ENCODE measurements around the gene KRTAP12-2. TPM values are rescaled to one million over a fixed set of nuclear protein-coding genes. Genes with fewer than 3 reads are reported as not detected.

The KRTAP12-2 gene
- total and polyA plus RNA-seq, 4 donors: not detected

DNA sequence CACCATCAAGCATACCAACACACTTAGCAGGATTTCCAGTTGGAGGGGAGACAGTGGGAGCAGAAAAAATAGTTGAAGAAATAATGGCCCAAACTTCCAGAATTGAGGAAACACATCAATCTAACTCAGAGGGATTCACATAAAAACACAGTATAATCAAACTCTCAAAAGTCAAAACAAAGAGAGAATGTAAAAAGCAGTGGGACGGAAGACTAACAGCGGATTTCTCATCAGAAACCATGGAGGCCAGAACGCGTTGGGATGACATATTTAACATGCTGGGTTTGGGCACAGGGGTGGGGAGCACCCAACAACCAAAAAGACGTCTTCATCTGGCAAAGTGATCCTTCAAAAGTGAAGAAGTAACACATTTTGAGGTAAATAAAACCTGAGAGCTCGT, 46.8 kb downstream of the KRTAP12-2 start:
- 85% methylated on average over 6 of the region's 6 CpGs for WGBS

More for the DNA sequence above, 46.8 kb downstream of the KRTAP12-2 start:
- TF ChIP-seq CTCF (IDR thresholded peaks at IDR 0.05; ENCODE audit: low read depth, low read length, missing input control): no peak
- TF ChIP-seq RXRA (IDR thresholded peaks at IDR 0.05): no peak
- no peak for TF ChIP-seq TAF1 (conservative IDR thresholded peaks at IDR 0.05)
- TF ChIP-seq RAD21 (IDR thresholded peaks at IDR 0.05): no peak
- no peak for TF ChIP-seq FOXA2 (IDR thresholded peaks at IDR 0.05)
- no peak for TF ChIP-seq FOXA1 (IDR thresholded peaks at IDR 0.05)
- TF ChIP-seq, protein P1, sequence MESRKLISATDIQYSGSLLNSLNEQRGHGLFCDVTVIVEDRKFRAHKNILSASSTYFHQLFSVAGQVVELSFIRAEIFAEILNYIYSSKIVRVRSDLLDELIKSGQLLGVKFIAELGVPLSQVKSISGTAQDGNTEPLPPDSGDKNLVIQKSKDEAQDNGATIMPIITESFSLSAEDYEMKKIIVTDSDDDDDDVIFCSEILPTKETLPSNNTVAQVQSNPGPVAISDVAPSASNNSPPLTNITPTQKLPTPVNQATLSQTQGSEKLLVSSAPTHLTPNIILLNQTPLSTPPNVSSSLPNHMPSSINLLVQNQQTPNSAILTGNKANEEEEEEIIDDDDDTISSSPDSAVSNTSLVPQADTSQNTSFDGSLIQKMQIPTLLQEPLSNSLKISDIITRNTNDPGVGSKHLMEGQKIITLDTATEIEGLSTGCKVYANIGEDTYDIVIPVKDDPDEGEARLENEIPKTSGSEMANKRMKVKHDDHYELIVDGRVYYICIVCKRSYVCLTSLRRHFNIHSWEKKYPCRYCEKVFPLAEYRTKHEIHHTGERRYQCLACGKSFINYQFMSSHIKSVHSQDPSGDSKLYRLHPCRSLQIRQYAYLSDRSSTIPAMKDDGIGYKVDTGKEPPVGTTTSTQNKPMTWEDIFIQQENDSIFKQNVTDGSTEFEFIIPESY (IDR thresholded peaks at IDR 0.05): no peak
- no peak for TF ChIP-seq EGR1 (IDR thresholded peaks at IDR 0.05; ENCODE audit: low read depth in 2 of 2)
- no peak for TF ChIP-seq GABPA (IDR thresholded peaks at IDR 0.05 in 1 of 2, conservative IDR thresholded peaks at IDR 0.05 in 1 of 2)
- TF ChIP-seq MAX (IDR thresholded peaks at IDR 0.05): no peak
- no peak for TF ChIP-seq NR2F2 (IDR thresholded peaks at IDR 0.05)
- TF ChIP-seq, protein P2, sequence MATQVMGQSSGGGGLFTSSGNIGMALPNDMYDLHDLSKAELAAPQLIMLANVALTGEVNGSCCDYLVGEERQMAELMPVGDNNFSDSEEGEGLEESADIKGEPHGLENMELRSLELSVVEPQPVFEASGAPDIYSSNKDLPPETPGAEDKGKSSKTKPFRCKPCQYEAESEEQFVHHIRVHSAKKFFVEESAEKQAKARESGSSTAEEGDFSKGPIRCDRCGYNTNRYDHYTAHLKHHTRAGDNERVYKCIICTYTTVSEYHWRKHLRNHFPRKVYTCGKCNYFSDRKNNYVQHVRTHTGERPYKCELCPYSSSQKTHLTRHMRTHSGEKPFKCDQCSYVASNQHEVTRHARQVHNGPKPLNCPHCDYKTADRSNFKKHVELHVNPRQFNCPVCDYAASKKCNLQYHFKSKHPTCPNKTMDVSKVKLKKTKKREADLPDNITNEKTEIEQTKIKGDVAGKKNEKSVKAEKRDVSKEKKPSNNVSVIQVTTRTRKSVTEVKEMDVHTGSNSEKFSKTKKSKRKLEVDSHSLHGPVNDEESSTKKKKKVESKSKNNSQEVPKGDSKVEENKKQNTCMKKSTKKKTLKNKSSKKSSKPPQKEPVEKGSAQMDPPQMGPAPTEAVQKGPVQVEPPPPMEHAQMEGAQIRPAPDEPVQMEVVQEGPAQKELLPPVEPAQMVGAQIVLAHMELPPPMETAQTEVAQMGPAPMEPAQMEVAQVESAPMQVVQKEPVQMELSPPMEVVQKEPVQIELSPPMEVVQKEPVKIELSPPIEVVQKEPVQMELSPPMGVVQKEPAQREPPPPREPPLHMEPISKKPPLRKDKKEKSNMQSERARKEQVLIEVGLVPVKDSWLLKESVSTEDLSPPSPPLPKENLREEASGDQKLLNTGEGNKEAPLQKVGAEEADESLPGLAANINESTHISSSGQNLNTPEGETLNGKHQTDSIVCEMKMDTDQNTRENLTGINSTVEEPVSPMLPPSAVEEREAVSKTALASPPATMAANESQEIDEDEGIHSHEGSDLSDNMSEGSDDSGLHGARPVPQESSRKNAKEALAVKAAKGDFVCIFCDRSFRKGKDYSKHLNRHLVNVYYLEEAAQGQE (IDR thresholded peaks at IDR 0.05): no peak
- no peak for TF ChIP-seq HNF4A (conservative IDR thresholded peaks at IDR 0.05)
- TF ChIP-seq ATF3 (IDR thresholded peaks at IDR 0.05): no peak
- DNase-seq (ENCODE audit: low spot score): no peak
- Histone ChIP-seq H3K9ac (ENCODE audit: low read depth in 1 of 2, low read length in 2 of 2) (no peak overlapping the region), H3K4me1 (ENCODE audit: control insufficient read depth in 4 of 4, insufficient read depth in 4 of 4, low read length in 3 of 4) (no peaks in the 10 kb centered on the region), H3K27me3 (ENCODE audit: control insufficient read depth in 4 of 4, insufficient read depth in 4 of 4, low read length in 3 of 4) (no peaks in the 10 kb centered on the region), H3K36me3 (ENCODE audit: control insufficient read depth in 4 of 4, insufficient read depth in 3 of 4, low read depth in 1 of 4, low read length in 3 of 4) (no peaks in the 10 kb centered on the region), H3K27ac (ENCODE audit: low read depth in 1 of 2, low read length in 2 of 2) (no peak overlapping the region), H3K9me3 (ENCODE audit: control insufficient read depth in 4 of 4, low read length in 3 of 4) (peaks cover 0 to 8% (median 2%) of the 10 kb centered on the region in 4 donors), H3K4me3 (ENCODE audit: low read depth in 1 of 3, low read length in 3 of 3) (no peak overlapping the region)

Data from liver (tissue), 9 donors.